HG03521 (cell line): ENCODE measurements around the gene FNDC3B.

Experiments
- ATAC-seq: cut with Tn5 transposase; IDR thresholded peaks from one replicate; pipeline ENCODE4 v1.9.1; 2021; ENCODE audit warnings: mild to moderate bottlenecking, moderate library complexity; ENCODE audit not compliant: unreplicated experiment

Gene FNDC3B

GRCh38 chr3:172410702-172411477, 371.5 kb downstream of the FNDC3B start:
- no peak for ATAC-seq

DNA sequence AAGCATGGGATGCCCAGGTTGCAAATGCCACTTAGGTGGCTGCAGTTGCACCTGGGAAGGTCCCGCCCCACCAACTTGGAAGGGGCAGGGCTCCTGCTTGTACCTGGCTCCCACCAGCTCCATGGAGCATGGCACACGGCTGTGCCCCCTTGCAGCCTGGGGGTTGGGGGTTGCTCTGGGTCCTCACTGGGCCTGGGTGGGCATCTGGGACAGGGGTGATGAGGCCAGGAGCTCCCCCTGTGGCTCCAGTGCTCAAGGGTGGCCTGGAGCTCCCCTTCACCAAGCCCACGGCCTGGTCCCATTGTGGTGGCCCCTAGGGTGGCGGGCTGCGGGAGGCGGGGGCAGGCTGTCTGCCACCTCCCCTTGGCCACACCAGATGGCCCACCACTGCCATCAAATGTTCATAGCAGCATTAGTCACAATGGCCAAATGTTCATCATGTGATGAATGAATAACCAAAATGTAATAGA, 372.1 kb downstream of the FNDC3B start:
- no peak for ATAC-seq

DNA sequence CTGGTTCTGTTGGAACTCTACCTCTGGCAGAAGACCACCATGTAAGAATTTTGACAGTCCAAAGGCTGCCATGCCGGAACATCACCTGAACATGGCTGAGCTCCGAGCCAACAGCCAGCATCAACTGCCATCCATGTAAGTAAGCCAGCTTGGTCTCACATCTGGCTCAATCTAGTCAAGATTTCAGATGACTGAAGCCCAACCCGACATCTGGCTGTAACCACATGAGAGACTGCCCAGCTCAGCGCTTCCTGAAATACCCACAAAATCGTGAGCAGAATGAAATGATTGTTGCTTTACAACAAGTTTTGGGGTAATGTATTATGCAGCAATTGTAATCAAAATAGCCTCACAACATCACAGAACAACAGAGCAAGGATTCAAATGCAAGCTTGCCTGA, 375.9 kb downstream of the FNDC3B start:
- ATAC-seq = no peak

DNA sequence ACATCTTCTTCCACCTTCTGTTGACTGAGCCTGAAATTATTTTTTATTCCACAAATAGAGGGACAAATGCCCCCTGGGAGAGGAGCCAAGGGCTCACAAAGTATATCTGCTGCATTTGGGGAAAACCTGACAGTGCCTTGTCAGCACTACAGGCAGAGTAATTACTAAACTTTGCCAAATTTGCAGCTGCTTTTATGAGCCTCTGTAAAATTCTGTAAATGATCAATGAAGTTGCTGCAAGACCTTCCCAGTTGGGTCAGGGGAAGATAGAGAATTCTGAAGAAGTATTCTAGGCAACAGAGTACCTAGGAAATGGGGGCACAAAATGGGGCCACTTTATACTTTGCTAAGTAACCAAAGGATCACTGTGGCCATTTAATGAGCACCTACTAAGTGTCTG, 398.3 kb downstream of the FNDC3B start:
- ATAC-seq = no peak

DNA sequence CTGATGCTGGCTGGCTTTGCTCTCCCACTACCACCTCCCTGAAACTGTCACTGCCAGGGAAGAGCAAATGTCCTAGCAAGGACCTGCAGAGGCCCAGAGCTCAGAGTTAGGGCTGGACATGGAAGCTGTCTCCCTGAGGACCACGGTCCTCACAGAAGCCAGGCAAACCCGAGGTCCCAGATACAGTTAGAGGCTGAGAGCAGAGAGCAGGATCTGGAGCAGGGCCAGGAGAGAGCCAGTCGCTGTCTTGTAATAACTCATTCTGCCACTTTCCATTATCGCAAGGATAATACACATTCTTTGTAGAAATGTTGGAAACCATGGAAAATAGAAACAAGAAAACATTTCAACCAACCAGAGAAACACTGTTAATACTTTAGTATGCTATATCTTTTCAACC, 398.8 kb downstream of the FNDC3B start:
- ATAC-seq = no peak

GRCh38 chr3:172441581-172441980, 402.2 kb downstream of the FNDC3B start:
- no peak for ATAC-seq

DNA sequence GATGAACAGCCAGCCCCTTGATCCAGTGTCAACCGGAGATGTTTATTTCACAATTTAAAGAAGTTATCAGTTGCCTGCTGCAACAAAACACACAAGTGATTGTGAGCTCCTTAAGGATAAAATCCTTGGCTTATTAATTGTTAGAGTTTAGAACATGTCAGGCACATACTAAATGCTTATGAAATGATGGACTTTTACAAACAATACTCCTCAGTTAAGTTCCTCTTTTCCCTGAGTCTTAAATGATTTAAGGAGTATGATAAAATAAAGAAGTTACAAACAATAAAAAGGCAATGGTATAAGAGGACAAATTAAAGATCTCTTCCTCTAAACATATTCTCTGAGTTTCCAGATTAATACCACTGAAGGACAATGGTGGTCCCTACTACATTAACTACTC, 403.2 kb downstream of the FNDC3B start:
- ATAC-seq = no peak

GRCh38 chr3:172444821-172445220, 405.4 kb downstream of the FNDC3B start:
- no peak for ATAC-seq

- ATAC-seq = no peak
Measured at GRCh38 chr3:172446198-172446597, 406.8 kb downstream of the FNDC3B start.

DNA sequence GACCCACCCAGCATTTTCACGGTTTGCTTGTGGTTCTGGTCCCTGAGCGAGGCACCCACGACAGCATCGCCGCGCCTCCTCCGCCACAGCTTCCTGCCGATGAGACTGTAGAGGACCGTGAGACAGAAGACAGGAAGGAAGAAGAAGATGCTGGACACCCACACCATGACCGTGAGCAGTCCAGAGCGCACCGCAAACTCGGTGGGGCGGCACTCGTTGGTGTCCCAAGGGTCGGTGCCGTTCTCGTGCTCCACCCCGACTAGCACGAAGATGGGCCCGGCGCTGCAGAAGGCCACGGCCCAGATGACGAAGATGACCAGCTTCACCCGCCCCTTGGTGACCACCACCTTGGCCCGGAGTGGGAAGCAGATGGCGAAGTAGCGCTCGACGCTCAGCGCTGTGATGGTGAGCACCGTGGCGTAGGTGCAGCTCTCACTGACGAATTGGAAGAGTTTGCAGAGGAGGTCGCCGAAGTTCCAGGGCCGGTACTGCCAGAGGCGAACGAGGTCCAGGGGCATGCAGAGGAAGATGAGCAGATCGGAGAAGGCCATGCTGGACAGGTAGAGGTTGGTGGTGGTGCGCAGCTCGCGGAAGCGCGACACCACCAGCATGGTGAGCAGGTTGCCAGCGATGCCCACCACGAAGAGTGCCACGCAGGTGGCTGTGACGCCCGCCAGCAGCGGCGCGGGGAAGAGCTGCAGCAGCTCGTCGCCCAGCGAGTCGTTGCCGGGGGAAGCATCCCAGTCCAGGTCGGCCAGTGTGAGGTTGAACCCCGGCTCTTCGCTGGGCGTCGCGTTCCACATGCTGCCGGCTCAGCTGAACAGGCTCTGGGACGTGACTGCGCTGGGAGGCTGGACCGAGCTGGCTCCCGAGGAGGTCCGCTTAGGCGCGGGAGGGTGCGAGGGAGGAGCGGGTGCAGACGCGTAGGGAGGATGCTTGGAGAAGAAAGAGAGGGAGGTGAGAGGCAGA, 408.5 kb downstream of the FNDC3B start, which contains the start of gene GHSR:
Gene GHSR (minus strand): TSS at position 846 of the 969 bp plus-strand sequence. CDS start 43 bp downstream, at position 803.
- no peak for ATAC-seq

DNA sequence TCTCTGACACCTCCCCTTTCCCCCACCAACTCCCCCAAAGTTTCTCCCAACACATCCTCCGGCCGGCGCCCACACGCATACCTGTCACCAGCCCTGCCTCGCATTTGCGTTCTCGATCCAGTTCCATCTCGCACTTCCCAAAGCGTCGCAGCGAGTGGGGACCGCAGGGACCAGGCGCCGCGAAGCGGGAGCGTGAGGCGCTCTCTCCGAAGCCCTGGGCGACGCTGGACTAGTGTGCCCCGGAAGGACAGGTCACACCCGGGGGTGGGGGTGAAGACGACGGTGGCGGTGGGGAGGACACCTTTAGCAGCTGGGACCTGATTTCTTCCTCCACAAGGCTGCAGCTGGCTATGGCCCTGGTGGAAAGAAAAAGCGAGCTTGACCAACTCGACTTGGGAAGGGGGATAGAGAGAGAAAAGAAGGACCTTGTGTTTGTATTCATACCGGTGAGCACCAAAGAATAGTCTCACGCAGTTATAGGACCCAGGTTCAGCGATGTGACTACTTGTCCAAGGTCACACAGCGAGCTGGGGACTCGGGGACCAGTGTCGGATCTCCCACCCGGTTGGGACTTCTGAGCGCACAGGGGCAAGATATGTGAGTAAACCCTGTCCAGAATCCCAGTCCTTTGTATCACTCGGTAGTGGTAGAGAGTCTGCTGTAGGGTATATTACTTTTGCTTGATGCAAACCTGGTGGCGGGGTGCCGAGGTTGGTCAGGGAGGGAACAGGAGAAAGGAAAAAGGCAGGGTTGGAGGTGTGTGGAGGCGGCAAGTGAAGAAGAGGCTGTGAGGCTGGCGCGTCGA, 409.5 kb downstream of the FNDC3B start:
- no peak for ATAC-seq

GRCh38 chr3:172449466-172450149, 410.2 kb downstream of the FNDC3B start:
- ATAC-seq = no peak
